HEK293 (cell line): Measurements from ENCODE around the gene DCUN1D2.

Experiments used
- PRDM2 ChIP-seq: fragments of 450-650 bp; formaldehyde crosslinking; IDR thresholded peaks from 2 replicates; pipeline ENCODE4 v1.5.1; 2016; ENCODE audit warnings: missing biosample characterization, missing genetic modification characterization, borderline replicate concordance
- ZNF776 ChIP-seq: fragments of 450-650 bp; formaldehyde crosslinking; IDR thresholded peaks from 2 replicates; pipeline ENCODE4 v1.5.0; 2017; ENCODE audit warnings: missing biosample characterization, missing genetic modification characterization, borderline replicate concordance

- TF ChIP-seq PRDM2 (tag by site-specific recombination) (no peak), ZNF776 (no peak)
Observed at GRCh38 chr13:113446488-113446854, 44.0 kb downstream of the DCUN1D2 start.
